A172 (cell line): ENCODE results near the gene SLC45A2. TPM values are rescaled to one million over a fixed set of nuclear protein-coding genes. Genes with fewer than 3 reads are reported as not detected.
"Not testable (repeated sequence)": the region's sequence is repeated elsewhere in the genome, so short reads cannot be mapped to it uniquely, and the experiment has no call there.

ENCODE experiments used
- DNase-seq: peaks from one replicate; pipeline ENCODE4 v3.0.0-alpha.2; 2015; ENCODE audit warnings: low spot score
- total RNA-seq: library from RNA; depleted of rRNA; stranded (reverse); fragments of >200 nt; shearing (Covaris generic); gene quantifications from 2 replicates; pipeline ENCODE4 v1.2.3, GENCODE V29; 2014

SLC45A2 gene
- total RNA-seq, 1 experiment from 2014 or later = not detected

DNA sequence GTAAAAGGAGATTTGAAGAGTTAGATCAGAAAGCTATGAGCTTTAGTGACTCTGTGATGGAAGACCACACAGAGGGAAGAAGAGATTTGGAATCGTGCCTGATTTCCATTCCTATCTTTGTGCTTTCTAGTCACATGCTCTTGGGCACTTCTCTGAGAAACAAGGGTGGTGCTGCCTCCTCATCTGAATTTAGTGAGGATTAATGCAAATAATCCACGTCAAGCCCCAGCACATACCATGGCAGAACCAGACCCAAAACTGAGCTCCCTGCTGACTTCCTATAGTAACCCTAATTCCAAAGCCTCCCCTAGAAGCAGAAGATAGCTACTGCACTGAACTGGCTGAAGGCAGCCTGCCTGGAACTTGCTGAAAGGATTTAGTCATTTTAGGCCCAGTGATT lies 17.7 kb downstream of the SLC45A2 start:
- DNase-seq = no peak

DNA sequence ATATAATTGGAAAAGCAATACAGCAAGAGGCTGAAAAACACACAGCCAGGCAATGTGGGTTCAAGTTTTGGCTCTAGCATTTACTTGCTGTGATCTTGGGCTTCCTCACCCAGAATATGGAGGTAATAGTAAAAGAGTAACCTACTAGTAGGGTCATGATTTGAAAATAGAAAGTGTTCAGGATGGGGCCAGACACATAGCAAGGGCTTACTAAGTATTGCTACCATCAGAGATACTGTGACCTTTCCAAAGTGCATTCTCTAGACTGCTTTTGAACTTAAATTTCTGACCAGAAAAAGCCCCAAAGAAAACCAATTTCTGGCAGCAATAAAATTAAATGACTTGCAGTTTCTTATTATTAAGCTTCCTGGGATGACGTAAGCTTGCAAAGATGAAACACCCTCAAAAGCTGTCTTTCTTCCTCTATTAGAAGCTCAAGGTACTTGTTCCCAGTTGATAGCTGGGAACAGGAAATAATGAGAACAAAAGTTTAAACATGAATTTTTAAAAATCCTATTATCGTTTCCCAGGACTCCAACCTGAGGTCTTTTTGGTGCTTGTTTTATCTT lies 20.3 kb downstream of the SLC45A2 start:
- no peak for DNase-seq

DNA sequence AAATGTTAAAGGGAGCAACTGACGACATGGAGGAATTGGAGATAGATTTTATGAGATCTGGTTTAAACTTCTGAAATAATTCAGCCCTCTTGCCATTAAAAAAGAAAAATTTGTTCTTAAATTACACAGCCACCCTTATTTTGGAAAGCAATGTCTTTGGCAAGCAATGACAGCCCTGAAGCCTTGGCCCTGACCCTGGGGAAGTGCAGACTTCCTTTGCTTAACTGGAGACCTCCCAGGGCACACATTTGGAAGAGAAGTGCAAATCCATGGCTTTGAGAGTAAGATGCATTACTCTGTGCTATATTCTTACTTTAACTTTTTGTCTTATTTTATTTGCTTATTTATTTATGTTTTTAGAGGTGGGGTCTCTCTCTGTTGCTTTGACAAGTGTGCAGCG lies 26.3 kb downstream of the SLC45A2 start:
- DNase-seq = no peak

DNA sequence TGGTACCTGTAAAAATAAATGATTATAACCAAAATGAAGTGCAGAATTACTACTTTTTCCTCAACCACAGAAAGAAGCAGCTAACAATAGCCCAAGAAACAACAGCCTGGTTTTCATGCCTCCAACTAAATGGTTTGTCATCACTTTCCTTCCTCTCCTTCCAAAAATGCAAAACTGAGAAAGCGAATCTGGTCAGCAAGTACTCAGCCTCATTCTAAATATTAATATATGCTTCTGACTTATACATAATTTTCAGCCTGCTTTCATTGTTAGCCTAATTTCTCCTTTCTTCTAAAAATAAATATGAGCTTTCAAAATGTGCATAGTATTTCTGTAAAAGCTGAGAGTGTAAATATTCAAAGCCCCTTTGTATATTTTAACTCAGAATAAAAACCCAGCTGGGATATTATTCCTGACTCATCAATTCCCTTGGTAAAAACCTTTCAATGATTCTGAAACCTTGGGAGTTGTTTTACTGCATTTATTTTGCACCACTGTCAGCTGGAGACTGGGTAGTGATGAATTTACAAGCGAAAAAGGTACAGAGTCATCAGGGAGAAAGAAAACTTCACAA lies 26.8 kb downstream of the SLC45A2 start:
- DNase-seq = no peak

DNA sequence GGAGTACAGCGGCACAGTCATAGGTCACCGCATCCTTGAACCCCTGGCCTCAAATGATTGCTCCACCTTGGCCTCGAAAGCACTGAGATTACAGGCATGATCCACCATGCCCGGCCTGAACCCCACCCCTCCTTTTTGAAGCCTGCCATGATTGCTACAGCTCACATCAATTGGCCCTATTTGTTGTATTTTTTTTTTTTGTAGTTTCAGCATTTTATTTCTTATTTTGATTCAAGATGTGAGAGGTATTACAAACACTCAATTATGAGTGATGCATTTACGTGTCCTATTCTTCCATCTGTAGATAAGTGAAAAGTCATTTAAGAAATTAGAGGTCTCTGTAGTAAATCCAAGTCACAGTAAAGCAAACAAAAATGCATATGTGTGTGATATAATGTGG lies 32.3 kb downstream of the SLC45A2 start:
- not testable (repeated sequence) for DNase-seq

DNA sequence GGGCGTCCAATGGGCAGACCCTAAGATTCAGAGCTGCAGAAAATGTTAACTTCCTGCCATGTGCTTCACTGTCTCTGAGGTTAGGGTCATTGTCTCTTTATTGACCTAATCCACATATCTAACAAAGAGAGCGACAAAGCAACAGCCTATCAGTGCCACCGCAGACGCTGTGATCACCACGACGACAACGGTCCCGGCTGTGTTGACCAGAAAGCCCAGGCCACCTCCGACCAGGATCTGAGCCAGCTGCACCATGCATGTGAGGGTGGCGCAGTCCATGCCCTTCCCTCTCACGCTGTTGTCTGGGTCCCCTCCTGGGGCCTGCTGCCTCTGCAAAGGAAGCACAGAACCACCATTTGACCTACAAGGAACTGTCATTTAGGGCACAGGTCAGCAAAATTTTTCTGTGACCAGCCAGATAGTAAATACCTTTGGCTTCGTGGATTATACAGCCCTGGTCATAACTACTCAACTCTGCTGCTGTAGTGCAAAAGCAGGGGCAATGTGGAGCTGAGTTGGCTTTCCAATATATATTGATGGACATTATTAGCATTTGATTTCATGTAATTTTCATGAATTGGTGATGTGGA lies 39.9 kb downstream of the SLC45A2 start:
- no peak for DNase-seq

DNA sequence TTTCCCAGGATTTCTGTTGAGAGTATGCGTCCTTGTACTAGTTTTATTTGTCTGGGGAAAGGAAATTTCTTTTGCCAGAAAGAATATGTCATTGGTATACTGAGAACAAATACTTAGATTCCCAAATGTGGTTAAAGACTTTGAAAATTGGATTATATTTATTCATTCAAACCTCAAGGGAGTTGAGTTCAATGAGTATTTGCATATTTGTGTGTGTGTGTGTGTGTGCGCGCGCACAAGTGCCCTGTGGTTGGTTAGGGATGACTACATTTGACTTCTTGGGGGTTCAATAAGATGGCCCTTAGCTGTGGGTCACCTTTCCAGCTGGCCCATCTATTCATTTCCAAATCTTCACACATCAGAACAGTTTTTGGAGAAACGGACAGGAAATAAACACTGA lies 43.4 kb downstream of the SLC45A2 start:
- no peak for DNase-seq

DNA sequence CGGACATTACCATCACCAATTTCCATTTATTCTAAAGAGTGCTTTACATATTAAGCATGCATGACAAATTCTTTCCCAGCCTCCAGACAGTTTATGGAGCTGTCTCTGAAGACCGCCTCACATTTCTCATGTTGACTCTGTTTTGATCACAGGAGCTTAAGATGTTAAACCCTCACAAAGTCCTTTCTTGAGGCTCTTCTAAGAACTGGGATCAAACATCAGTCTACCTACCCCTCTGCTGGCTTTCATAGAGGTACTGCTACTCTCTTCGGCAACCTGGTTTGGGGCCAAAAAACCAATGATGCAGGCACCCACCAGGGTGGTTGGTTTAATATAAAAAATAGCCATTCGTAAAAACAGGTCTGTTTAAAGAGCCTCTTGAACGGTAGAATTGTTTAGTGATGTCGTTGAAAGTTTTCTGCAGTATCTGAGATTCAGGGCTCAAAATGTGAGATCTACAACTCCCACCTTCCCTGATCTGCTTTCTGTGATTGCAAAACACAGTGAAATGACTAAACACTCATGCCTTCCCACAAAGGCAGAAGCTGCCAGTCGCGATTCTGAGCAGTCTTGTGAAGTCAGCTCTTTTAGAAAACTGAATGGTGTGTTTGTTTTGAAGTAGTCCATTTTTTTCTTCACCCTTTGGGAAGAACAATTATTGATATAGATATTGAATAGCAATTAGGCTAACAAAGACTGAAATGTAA lies 44.8 kb downstream of the SLC45A2 start:
- no peak for DNase-seq

DNA sequence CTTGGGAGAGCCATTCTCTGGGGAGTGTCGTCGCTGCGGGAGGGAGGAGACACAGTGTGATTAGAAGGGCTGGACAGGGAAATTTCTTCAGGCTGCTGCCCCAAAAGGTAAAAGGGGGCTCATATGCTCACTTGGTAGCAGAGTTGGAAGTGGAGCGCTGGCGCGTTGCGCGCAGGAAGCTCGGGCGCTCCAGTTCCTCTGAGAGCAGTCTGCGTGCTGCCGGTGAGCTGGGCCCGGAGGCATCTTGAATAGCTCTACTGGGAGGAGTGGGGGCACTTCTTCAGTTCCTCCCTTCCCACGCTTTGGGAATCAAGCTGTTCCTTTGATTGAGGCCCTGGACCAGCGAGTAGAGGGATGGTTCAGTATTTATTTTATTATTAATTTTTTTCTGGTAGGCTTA lies 45.6 kb downstream of the SLC45A2 start:
- no peak for DNase-seq

DNA sequence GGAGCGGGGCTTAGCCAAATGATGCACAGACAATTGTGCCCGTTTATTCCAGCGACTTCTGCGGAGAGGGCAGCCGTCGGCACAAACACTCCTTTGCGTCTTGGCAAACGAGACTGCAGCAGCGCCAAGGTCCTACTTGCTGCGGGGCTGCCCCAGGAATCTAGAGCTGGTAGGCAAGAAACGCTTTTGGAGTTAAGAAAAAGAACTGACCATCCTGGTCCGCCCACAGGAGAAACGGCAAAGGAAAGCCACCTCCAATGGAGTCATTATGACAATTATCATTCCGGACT lies 46.0 kb downstream of the SLC45A2 start:
- no peak for DNase-seq

DNA sequence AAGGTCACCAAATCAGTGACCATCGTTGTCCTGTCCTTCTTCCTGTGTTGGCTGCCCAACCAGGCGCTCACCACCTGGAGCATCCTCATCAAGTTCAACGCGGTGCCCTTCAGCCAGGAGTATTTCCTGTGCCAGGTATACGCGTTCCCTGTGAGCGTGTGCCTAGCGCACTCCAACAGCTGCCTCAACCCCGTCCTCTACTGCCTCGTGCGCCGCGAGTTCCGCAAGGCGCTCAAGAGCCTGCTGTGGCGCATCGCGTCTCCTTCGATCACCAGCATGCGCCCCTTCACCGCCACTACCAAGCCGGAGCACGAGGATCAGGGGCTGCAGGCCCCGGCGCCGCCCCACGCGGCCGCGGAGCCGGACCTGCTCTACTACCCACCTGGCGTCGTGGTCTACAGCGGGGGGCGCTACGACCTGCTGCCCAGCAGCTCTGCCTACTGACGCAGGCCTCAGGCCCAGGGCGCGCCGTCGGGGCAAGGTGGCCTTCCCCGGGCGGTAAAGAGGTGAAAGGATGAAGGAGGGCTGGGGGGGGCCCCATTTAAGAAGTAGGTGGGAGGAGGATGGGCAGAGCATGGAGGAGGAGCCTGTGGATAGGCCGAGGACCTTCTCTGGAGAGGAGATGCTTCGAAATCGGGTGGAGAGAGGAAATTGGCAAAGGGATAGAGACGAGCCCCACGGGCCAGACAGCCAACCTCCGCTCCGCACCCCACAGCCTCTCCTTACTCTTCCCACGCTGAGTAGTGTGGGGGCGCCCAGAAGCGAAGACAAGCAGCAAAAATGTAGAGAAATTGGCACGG lies 46.6 kb downstream of the SLC45A2 start:
- DNase-seq = no peak

DNA sequence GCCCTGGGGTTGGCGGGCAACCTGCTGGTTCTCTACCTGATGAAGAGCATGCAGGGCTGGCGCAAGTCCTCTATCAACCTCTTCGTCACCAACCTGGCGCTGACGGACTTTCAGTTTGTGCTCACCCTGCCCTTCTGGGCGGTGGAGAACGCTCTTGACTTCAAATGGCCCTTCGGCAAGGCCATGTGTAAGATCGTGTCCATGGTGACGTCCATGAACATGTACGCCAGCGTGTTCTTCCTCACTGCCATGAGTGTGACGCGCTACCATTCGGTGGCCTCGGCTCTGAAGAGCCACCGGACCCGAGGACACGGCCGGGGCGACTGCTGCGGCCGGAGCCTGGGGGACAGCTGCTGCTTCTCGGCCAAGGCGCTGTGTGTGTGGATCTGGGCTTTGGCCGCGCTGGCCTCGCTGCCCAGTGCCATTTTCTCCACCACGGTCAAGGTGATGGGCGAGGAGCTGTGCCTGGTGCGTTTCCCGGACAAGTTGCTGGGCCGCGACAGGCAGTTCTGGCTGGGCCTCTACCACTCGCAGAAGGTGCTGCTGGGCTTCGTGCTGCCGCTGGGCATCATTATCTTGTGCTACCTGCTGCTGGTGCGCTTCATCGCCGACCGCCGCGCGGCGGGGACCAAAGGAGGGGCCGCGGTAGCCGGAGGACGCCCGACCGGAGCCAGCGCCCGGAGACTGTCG lies 47.3 kb downstream of the SLC45A2 start:
- no peak for DNase-seq

DNA sequence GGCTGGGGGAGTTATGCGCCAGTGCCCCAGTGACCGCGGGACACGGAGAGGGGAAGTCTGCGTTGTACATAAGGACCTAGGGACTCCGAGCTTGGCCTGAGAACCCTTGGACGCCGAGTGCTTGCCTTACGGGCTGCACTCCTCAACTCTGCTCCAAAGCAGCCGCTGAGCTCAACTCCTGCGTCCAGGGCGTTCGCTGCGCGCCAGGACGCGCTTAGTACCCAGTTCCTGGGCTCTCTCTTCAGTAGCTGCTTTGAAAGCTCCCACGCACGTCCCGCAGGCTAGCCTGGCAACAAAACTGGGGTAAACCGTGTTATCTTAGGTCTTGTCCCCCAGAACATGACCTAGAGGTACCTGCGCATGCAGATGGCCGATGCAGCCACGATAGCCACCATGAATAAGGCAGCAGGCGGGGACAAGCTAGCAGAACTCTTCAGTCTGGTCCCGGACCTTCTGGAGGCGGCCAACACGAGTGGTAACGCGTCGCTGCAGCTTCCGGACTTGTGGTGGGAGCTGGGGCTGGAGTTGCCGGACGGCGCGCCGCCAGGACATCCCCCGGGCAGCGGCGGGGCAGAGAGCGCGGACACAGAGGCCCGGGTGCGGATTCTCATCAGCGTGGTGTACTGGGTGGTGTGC lies 48.0 kb downstream of the SLC45A2 start, which contains the start of gene RXFP3:
Gene RXFP3 (plus strand): TSS at position 6 of the 636 bp plus-strand sequence. CDS start 355 bp downstream, at position 361.
- no peak for DNase-seq

DNA sequence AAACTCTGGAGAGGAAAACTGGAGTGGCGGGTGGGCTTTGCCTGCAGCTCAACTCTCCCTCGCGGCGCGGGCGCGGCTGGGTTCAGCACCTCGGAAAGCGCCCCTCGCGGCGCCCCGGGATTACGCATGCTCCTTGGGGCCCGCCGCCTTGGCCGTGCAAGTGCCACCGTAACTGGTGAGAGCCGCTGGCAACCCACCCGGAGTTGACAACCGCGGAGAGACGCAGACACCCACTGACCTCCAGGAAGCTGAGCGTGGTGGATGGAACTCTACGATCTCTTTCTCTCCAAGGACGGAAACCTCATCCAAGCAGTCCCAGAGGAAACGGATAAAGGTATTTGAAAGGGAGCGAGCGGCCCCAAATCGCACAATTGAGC lies 48.5 kb downstream of the SLC45A2 start:
- DNase-seq = no peak

DNA sequence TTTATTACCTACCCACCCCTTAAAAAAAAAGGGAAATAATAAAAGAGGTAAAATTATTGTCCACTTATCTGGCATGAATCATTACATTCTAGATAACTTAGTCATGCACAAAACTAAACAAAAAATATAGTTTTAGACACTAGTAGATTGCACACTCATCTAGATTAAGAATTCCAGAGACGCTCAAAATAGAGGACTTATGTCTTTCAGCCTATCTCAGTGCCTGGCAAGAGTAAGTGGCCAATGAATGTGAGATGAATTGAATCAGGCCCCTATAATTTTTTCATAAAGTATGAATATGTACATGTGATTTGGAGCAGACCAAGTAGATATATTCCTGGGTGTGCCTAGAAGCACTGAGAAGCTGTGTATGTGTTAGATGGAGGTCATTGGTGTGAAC lies 50.3 kb downstream of the SLC45A2 start:
- peak; percentile 65 for DNase-seq

DNA sequence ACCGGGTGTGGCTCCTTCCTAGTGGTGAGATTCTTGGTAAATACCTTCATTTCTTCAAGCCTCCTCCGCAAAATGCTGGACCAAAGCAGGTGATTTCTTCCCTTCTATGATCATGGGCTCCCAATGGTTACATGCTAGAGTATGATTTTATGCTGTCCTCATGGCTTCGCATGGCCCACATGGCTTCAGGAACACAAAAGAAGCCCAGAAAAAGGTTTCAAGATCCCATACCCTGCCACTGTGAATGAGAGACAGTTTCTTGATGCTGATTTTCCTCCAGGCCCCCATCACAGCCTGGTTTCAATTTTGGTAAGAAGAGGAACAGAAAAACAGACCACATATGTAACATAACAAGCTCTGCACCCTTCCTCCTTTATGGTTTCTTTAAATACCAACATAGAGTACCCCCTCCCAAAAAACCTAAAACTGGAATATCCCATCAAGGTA lies 50.7 kb downstream of the SLC45A2 start:
- no peak for DNase-seq

DNA sequence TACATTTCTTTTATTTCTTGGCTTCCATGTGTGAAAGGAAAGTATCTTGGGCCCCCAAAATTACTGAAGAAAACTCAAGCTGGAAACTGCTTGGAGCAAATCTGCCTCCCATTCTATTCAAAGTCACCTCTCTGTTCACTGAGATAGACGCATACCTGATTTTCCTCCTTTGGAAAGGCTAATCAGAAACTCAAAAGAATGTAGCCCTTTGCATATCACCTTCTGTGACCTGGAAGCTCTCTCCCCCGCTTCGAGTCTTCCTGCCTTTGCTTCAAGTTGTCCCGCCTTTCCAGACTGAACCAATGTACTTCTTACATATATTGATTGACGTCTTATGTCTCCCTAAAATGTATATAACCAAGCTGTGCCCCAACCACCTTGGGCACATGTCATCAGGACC lies 53.4 kb downstream of the SLC45A2 start:
- no peak for DNase-seq

DNA sequence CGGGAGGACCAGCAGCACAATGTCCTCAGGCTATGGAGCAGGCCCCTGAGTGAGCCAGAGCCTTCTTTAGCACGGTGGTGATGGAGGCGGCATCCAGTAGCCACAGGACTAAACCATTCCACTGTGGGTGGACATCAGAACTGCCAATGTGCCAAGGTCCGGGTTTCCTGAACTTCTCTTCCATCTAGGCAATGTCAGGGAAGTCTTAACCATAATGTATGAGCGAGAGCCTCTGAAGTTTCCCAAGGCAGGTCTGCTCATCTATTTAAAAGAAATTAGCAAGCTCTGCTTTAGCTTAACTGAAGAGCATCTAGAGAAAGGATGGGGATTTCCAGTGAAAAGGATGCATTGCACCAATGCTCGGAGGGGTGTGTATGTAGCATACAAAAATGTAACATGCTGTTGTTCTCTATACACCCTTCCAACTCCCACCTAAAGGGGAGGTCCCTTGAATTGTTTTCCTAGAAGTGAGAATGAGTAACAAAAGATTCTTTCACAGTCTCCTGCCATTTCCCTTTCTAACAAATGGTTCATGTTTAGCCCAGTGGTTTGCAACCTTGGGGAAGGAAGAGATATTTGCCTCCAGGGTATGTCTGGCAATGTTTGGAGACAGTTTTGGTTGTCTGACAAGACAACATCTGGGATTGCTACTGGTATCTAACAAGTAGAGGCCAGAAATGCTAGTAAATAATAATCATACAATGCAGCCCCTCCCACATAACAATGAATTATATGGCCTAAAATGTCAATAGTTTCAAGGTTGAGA lies 54.4 kb downstream of the SLC45A2 start:
- DNase-seq = no peak

DNA sequence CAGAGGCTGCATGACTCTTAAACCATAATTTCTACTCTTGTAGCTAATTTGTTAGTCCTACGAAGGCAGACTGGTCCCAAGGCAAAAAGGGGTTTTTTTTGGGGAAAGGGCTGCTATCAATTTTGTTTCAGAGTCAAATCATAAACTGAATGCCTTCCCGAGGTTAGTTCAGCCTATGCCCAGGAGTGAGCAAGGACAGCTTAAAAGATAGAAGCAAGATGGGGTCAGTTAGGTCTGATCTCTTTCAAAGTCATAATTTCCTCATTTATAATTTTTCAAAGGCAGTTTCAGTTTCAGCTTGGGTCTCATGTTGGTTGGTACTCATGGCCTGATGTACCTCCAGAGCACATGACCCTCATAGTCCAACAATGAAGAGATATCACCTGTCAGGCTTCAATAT lies 56.2 kb downstream of the SLC45A2 start:
- DNase-seq = no peak

DNA sequence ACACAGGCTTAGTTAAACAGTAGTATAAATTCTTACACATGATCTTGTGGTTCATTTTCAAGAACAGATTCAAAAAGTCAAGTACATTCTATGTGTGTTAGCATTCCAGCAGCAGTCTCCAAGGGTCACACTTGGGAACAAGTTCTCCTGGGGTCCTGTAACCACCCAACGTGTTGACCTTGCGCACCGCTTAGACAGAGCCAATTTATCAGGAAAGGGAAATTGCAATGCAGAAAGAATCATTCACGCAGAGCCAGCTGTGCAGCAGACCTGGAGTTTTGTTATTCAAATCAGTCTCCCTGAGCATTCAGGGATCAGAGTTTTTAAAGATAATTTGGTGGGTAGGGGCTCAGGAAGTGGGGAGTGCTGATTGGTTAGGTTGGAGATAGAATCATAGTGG lies 56.8 kb downstream of the SLC45A2 start:
- DNase-seq = no peak

DNA sequence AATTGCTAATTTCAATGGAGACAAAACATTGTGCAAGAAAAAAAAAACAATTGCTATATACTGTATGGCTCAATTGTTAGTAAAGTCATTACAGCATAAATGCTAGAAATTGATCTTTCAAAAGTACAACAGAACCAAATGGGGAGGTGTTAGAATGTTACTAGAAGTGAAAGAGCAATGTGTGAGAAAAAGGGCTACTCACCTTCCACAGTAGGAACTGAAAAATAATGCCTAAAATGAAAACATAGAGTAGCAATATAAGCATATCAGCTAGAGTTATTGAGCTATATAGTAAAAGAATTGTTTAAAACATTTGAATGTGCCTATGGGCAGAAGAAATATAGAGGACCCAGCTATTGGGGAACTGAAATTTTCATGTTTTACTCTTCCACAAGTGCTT lies 59.2 kb downstream of the SLC45A2 start:
- DNase-seq = no peak
